HG02981 (cell line): ENCODE data around the gene TELO2.

Source experiments
- ATAC-seq: cut with Tn5 transposase; IDR thresholded peaks from one replicate; pipeline ENCODE4 v1.9.1; 2021; ENCODE audit warnings: mild to moderate bottlenecking, moderate library complexity; ENCODE audit not compliant: unreplicated experiment

TELO2 gene

GRCh38 chr16:1533443-1533951 is 40.3 kb downstream of the TELO2 start, which contains the start of gene TMEM204:
TSS of gene TMEM204 (plus strand) at chr16:1533666. CDS start at chr16:1534276, 610 bp downstream.
- no peak for ATAC-seq

DNA sequence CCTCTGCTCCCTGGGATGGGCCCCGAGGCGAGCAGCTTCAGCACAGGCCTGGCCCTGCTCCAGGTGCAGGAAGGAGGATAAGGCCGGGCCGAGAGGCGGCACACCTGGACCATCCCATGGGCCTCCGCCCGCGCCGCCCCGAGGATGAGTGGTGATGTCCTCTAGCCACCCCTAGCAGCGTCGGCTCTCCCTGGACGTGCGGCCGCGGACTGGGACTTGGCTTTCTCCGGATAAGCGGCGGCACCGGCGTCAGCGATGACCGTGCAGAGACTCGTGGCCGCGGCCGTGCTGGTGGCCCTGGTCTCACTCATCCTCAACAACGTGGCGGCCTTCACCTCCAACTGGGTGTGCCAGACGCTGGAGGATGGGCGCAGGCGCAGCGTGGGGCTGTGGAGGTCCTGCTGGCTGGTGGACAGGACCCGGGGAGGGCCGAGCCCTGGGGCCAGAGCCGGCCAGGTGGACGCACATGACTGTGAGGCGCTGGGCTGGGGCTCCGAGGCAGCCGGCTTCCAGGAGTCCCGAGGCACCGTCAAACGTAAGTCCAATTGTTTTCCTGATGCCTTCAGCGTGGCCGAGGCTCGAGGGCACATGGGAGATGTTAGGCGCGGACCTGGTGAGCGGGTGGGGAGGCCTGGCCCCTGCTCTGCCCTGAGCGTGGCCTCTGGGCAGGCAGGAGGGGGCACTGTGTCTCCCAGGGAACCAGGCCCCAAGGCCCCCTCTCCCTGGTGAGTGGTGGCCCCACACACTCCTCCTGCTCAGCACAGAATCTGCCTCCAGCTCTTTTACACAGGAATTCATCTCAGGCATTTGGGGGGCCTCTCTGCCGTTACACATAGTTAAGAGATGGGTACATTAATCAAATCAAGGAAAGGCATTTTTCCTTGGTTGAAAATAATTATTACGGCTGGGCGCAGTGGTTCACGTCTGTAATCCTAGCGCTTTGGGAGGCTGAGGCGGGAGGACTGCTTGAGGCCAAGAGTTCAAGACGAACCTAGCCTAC is 41.2 kb downstream of the TELO2 start:
- ATAC-seq = no peak

DNA sequence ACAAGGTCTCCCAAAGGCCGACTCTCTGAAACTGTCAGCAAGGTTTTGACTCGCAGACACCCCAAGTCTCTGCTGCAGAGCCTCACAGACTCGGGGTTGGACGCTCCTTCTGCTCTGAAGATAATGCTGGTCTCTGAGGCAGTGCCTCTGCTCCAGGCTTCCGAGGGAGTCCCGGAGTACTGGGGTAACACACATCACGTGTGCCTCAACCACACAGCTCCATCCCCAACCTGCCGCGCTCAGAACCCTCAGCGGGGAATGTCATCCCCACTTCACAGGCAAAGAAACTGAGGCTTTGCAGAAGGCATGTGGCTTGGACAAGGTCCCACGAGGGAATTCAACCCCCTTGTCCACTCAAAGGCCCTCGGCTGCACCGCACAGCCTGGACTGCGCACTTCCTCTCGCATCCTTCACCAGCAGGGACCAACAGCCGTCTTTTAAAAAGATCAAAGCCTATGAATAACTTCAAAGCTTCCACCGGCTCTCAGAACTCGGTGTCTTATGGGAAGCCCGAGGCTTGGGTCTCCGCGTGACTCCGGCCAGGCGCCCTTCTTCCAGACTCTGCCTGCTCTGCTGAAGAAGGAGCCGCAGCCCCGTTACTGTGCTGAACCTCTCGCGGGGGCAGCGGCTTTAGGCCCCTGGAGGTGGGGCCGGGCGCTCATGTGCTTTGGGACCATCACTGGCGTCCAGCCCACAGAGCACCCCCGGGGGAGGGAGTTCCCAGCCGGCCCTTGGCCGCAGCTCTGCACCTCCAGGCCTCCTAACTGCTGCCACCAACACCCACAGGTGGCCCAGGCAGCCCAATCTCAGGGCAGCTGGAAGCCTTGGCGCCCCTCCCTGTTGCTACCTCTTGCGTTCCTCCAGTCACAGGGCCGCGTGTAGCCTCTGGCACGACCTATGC is 42.5 kb downstream of the TELO2 start:
- no peak for ATAC-seq

DNA sequence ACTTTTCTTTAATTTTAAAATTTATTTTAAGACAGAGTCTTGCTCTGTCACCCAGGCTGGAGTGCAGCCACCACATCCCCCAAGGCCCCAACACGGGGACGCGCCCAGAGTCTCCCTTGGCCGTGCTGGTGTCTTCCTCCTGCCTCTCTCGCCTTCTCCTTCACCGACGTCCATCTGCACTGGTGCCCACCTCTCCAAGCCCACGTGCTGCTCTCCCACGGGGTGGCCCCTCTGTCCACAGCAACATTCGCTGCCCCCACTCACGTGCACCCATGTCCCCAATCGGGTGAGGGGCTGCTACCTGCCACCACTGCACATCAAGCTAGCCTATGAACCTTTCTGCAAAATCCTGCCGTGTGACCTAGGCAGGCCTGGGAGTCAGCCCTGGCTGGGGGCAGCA is 43.4 kb downstream of the TELO2 start:
- ATAC-seq = no peak

GRCh38 chr16:1537138-1537577 is 44.0 kb downstream of the TELO2 start:
- no peak for ATAC-seq

GRCh38 chr16:1537763-1538289 is 44.7 kb downstream of the TELO2 start:
- no peak for ATAC-seq

- ATAC-seq = no peak
Measured at GRCh38 chr16:1538804-1539520, 45.8 kb downstream of the TELO2 start.

DNA sequence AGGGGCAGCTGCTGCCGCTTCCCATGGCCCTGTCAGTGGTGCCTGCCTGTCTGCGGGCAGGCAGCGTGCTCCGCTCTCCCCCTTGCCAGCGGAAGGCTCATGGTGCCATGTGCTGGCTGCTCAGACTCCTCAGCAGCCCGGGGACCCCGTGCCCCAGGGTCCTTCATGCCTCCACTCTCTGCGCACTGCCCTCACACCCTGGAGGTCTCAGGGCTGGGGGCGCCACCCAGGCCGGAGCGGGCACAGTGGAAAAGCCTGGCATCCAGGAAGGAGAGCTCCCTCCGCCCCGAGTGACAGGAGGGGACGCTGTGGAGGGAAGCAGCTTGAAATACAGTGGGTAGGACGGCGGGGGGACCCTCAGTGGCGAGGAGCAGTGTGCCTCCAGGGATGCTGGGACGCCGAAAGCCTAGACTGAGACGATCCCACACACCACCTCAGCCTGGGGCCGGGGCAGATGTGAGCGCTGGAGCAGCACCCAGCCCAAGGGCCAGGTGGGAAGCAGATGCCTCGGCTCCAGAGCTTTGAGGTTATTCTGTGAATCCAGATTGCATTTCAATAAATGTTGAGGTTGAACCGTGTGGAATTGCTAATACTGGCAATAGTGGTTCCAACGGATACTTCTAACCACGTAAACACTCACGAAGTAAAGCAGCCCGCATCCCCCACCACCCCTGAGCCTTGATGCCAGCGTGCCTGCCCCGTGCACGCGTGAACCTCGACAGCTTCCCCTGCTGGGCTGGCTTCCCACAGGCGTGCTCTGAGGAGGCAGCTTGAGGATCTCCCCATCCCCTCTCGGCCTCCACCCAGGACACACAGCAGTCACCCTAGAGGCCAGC is 46.8 kb downstream of the TELO2 start:
- no peak for ATAC-seq

DNA sequence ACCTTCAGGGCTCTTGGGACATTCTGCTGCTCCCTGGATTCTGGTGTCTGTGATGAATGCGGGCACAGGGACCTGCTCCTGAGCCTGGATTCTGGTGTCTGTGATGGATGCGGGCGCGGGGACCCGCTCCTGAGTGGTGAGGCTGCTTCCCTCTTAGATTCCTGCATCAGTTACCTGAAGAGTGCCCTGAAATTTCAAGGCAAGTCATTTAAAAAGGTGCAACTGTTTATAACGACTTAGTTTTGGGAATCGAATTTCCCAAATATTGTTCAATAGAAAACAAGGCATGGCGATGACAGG is 47.3 kb downstream of the TELO2 start:
- ATAC-seq = no peak

DNA sequence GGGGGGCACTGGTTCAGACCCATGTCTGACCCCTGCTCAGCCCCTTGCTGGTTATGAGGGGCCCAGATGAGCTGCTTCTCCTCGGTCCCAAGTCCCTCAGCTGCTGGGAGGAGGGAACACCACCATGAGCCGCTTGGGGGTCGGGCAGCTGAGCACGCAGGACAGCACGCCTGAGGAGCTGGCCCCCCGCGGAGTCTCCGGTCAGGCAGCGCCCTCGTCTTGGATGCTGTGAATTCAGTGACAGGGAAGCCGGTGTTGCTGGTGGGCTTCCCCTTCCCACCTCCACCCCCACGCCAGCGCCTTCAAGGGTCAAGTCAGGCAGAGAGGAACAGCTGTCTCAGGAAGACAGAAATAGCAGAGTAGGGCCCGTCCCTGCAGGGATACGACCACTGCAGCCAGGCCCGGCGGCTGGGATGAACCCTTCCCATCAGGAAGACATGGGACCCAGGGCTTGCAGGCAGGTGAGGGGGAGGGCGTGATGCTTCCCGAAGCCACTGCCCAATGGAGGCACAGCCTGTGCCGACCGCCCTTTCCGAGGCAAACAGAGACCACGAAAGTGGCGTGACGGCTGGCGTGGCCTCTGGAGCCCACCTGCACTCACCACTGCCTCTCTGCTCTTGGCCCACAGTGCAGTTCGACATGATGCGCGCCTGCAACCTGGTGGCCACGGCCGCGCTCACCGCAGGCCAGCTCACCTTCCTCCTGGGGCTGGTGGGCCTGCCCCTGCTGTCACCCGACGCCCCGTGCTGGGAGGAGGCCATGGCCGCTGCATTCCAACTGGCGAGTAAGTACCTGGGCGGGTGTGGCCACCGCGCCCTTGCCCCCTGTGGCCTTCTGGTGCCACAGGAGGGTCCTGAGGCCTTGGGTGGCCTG is 48.4 kb downstream of the TELO2 start:
- ATAC-seq = no peak

- ATAC-seq = no peak
Measured at GRCh38 chr16:1542166-1542500, 49.0 kb downstream of the TELO2 start.

- no peak for ATAC-seq
Measured at GRCh38 chr16:1542533-1542932, 49.4 kb downstream of the TELO2 start.

DNA sequence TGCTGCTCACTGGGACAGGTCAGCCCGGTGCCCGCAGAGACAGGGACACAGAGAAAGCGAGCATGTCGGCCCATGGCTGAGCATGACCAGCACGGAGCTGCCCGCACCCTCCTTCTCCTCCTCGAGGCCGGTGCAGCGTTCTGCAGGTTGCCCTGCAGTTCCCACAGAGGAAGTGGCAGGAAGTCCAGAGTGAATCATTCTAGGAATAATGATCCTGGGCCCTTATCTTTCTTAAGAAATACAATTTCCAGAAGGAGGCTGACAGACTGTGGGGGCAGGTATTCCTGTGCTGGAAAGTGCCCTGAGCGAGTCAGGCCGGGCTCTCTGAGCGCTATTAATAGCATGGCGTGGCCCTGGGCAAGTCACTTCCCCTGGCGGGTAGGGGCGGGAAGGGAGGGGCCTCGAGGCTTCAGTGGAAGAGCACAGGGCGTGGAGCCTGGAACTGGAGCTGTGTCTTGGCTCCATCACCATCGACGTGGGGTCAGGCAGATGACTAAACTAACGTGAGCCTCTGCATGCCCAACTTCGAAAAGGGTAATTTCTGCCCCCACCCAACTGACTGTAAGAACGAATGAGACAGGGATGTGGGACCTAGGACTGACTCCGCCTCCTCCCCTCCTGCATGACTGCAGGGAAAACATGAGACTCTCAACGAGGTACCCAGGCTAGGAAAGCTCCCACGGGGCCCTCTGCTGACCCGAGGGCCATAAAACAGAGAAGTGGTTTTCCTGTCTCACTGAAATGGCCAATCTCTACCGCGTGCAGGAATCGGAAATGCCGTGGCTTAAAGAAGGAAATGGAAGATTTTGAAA is 50.1 kb downstream of the TELO2 start:
- ATAC-seq = no peak

DNA sequence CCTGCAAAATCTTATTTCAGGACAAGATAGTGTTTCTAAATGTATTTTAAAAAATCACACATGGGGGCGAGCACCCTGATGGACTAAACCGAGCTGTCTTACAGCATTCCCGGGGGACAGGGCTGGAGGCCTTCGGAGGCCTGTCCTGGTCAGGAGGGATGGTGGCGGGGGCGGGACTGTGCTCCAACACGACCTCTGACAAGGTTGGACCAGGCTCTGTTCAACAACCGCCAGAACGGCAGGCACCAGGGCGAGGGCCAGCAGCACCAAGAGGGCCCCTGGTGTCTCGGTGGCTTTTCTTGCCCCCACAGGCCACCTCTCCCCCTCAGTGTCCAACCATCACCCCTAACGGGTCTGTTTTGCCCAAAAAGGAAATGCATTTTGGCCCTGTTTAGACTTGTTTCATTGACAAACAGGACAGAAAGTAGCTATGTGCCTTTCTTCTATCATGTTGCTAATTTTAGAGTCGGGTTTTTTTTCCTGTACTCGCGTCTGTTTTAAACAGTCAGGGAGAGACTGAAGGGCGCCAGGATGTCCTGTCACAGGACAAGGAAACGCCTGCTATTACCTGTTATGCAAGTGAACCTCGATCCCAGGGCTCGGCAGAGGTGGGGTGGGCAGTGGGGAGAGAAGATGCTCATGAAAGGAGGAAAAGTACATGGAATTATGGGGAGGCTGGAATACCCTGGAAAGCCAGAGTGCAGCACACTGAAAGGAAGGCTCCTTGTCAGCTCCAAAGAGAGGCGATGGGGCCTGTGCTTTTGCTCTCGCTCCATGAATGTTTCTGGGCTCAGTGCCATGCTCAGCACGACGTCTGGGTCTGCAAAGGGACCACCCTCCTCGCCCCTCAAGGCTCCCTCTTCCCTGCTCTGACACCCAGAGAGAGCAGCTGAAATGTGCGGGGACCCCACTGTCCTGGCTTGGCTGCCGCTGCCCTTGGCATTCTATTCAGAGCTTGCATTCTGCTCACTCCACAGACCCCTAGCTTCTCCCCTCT is 52.2 kb downstream of the TELO2 start:
- no peak for ATAC-seq

GRCh38 chr16:1546430-1546829 is 53.3 kb downstream of the TELO2 start:
- no peak for ATAC-seq

DNA sequence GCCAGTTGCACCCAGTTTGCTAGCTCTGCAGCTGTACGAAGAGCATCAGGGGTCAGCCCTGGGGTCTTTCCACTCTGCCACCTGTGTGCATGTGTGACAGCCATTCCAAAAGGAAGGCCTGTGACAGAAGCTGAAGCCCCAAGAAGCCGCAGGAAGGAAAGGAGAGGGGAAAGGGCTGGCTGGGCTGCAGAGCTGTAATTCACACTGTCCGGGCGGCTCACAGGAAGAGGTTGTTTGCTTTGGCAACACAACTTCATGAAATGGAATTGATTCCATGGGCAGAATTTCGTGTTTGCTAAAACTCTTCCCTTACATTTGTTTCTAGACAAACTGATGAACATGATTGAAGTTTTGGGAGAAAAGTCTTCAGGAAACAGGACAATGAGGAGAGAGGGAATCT is 55.1 kb downstream of the TELO2 start:
- no peak for ATAC-seq

DNA sequence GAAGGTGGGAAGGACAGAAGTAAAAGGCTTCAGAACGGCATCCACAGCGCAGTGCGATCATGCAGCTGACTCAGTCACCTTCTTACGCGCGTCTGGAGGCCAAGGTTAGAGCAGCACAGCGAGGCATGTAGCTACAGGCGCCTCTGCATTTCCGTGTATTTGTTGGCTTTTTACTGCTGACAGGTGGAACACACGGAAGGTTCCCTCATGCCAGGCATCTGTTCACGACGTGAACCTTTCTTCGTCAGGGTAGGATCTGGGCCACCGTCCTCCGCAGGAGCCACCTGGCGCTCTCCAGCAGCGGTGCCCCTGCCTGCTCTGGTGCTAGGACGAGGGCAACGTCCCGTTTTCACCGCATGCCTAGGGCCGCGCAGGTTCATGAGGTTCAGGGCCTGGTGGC is 55.6 kb downstream of the TELO2 start:
- ATAC-seq = no peak
